ENCODE data around the gene CAMK2A.

CAMK2A gene

GRCh38 chr5:150213530-150213929 lies 76.0 kb downstream of the CAMK2A start:
- no peak for DNase-seq (ENCODE audit: low read depth, low spot score)

- DNase-seq (ENCODE audit: low read depth, low spot score) = no peak
Measured at GRCh38 chr5:150211156-150212030, 78.2 kb downstream of the CAMK2A start.

- no peak for DNase-seq (ENCODE audit: low read depth, low spot score)
Measured at GRCh38 chr5:150210644-150211043, 78.9 kb downstream of the CAMK2A start.

- no peak for DNase-seq (ENCODE audit: low read depth, low spot score)
Measured at GRCh38 chr5:150209099-150209635, 80.4 kb downstream of the CAMK2A start.

- no peak for DNase-seq (ENCODE audit: low read depth, low spot score)
Measured at GRCh38 chr5:150208187-150209098, 81.1 kb downstream of the CAMK2A start.

- no peak for DNase-seq (ENCODE audit: low read depth, low spot score)
Measured at GRCh38 chr5:150206779-150207115, 82.8 kb downstream of the CAMK2A start.

- no peak for DNase-seq (ENCODE audit: low read depth, low spot score)
Measured at GRCh38 chr5:150206098-150206778, 83.3 kb downstream of the CAMK2A start.

GRCh38 chr5:150204590-150204960 lies 85.0 kb downstream of the CAMK2A start:
- DNase-seq (ENCODE audit: low read depth, low spot score) = no peak

GRCh38 chr5:150203832-150204589 lies 85.6 kb downstream of the CAMK2A start:
- DNase-seq (ENCODE audit: low read depth, low spot score) = no peak

- no peak for DNase-seq (ENCODE audit: low read depth, low spot score)
Measured at GRCh38 chr5:150202501-150202900, 87.1 kb downstream of the CAMK2A start.

GRCh38 chr5:150197476-150197875 lies 92.1 kb downstream of the CAMK2A start:
- no peak for DNase-seq (ENCODE audit: low read depth, low spot score)

GRCh38 chr5:150196986-150197385 lies 92.6 kb downstream of the CAMK2A start:
- DNase-seq (ENCODE audit: low read depth, low spot score) = no peak

GRCh38 chr5:150196514-150196913 lies 93.1 kb downstream of the CAMK2A start:
- no peak for DNase-seq (ENCODE audit: low read depth, low spot score)

GRCh38 chr5:150195736-150196485 lies 93.7 kb downstream of the CAMK2A start:
- DNase-seq (ENCODE audit: low read depth, low spot score) = no peak

- no peak for DNase-seq (ENCODE audit: low read depth, low spot score)
Measured at GRCh38 chr5:150192462-150192861, 97.1 kb downstream of the CAMK2A start.

- DNase-seq (ENCODE audit: low read depth, low spot score) = no peak
Measured at GRCh38 chr5:150190987-150191386, 98.6 kb downstream of the CAMK2A start.

- DNase-seq (ENCODE audit: low read depth, low spot score) = no peak
Measured at GRCh38 chr5:150190503-150190979, 99.0 kb downstream of the CAMK2A start.

GRCh38 chr5:150189728-150190502 lies 99.7 kb downstream of the CAMK2A start, which contains the start of gene SLC6A7:
Gene SLC6A7, plus strand, starts transcription at chr5:150190062. Its CDS starts 266 bp downstream, at chr5:150190328.
- no peak for DNase-seq (ENCODE audit: low read depth, low spot score)

- no peak for DNase-seq (ENCODE audit: low read depth, low spot score)
Measured at GRCh38 chr5:150189326-150189725, 100.2 kb downstream of the CAMK2A start.
